ENCODE measurements around the gene HSPA4. TPM values are rescaled to one million over a fixed set of nuclear protein-coding genes. Genes with fewer than 3 reads are reported as not detected.
"Not testable (repeated sequence)": the region's sequence is repeated elsewhere in the genome, so short reads cannot be mapped to it uniquely, and the experiment has no call there.

Gene HSPA4
- total RNA-seq, 1 experiment from 2014 or later, result 187 TPM

DNA sequence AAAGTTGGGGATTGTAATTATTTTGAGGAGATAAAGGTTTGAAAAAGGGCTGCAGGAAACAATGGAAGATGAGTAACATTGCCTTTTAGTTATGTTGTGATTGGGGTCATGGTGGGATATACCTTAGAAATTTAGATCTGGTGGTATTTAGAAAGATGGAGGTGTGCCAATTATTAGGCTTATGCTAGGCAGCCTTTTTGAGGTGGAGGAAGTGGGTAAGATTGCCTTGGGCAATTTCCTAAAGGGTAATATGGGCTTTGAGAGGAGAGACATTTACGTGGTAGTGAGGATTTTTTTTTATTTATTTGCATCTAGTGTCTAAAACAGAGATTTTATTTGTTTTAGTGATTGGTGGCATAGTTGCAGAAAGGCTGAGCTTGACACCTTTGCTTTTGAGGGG, 10.5 kb downstream of the HSPA4 start:
- Histone ChIP-seq H3K36me3 (replicated peaks; ENCODE audit: control insufficient read depth, insufficient read depth, low read length) (peaks cover 8% of the 10 kb centered on the region), H3K27me3 (ENCODE audit: control insufficient read depth, insufficient read depth, low read length) (no peaks in the 10 kb centered on the region), H3K4me3 (ENCODE audit: insufficient read depth, low read depth, low read length) (no peak overlapping the region)
- no peak for DNase-seq

GRCh38 chr5:133063965-133064364, 12.2 kb downstream of the HSPA4 start:
- Histone ChIP-seq H3K4me3 (ENCODE audit: insufficient read depth, low read depth, low read length) (no peak overlapping the region), H3K27me3 (ENCODE audit: control insufficient read depth, insufficient read depth, low read length) (no peaks in the 10 kb centered on the region), H3K36me3 (replicated peaks; ENCODE audit: control insufficient read depth, insufficient read depth, low read length) (peaks cover 16% of the 10 kb centered on the region)
- no peak for DNase-seq

GRCh38 chr5:133065471-133065870, 13.7 kb downstream of the HSPA4 start:
- Histone ChIP-seq H3K4me3 (ENCODE audit: insufficient read depth, low read depth, low read length) (no peak overlapping the region), H3K36me3 (replicated peaks; ENCODE audit: control insufficient read depth, insufficient read depth, low read length) (peaks cover 26% of the 10 kb centered on the region), H3K27me3 (ENCODE audit: control insufficient read depth, insufficient read depth, low read length) (no peaks in the 10 kb centered on the region)
- DNase-seq, result no peak

DNA sequence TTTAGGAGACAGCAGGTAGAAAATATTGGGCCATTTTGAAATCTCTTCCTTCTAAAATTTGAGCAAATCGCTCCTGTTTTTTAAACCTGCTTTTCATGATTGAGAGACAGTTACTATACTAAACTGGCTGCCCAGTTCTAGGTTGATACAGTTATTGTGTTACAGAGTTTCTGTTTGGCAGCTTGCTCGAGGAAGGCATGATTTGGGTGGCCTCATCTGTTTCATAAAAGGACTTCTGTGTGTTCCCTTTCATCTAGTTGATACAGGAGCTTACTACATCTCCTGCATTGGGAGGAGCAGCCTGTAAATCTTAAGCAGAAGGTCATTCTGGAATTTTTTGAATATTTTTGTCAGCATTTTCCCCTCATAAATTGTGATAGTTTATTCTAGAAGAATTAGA, 14.2 kb downstream of the HSPA4 start:
- peaks cover 27% of the 10 kb centered on the region for H3K36me3 ChIP-seq (replicated peaks; ENCODE audit: control insufficient read depth, insufficient read depth, low read length)
- no peaks in the 10 kb centered on the region for H3K27me3 ChIP-seq (ENCODE audit: control insufficient read depth, insufficient read depth, low read length)
- DNase-seq, result no peak
- H3K4me3 ChIP-seq (ENCODE audit: insufficient read depth, low read depth, low read length), result no peak overlapping the region

GRCh38 chr5:133072021-133072420, 20.2 kb downstream of the HSPA4 start:
- Histone ChIP-seq H3K36me3 (replicated peaks; ENCODE audit: control insufficient read depth, insufficient read depth, low read length) (peaks cover 33% of the 10 kb centered on the region), H3K4me3 (ENCODE audit: insufficient read depth, low read depth, low read length) (no peak overlapping the region), H3K27me3 (ENCODE audit: control insufficient read depth, insufficient read depth, low read length) (no peaks in the 10 kb centered on the region)
- no peak for DNase-seq

- Histone ChIP-seq H3K36me3 (replicated peaks; ENCODE audit: control insufficient read depth, insufficient read depth, low read length) (peaks cover 17% of the 10 kb centered on the region), H3K27me3 (ENCODE audit: control insufficient read depth, insufficient read depth, low read length) (no peaks in the 10 kb centered on the region), H3K4me3 (ENCODE audit: insufficient read depth, low read depth, low read length) (no peak overlapping the region)
- DNase-seq, result no peak
Observed at GRCh38 chr5:133075572-133076536, 24.0 kb downstream of the HSPA4 start.

GRCh38 chr5:133079048-133079447, 27.2 kb downstream of the HSPA4 start:
- no peak for DNase-seq
- H3K36me3 ChIP-seq (replicated peaks; ENCODE audit: control insufficient read depth, insufficient read depth, low read length), result peaks cover 6% of the 10 kb centered on the region
- no peaks in the 10 kb centered on the region for H3K27me3 ChIP-seq (ENCODE audit: control insufficient read depth, insufficient read depth, low read length)

DNA sequence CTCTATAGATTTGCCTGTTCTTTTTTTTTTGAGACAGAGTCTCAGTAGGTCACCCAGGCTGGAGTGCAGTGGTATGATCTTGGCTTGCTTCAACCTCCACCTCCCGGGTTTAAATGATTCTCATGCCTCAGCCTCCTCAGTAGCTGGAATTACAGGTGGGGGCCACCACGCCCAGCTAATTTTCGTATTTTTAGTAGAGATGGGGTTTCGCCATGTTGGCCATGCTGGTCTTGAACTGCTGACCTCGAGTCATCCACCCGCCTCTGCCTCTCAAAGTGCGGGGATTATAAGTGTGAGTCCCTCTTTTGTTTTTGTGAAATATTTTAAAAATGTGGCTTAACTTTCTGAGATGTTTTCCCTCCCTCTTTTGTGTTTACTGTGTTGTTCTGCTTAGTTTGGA, 29.2 kb downstream of the HSPA4 start:
- no peak for DNase-seq
- Histone ChIP-seq H3K27me3 (ENCODE audit: control insufficient read depth, insufficient read depth, low read length) (no peaks in the 10 kb centered on the region), H3K36me3 (replicated peaks; ENCODE audit: control insufficient read depth, insufficient read depth, low read length) (peaks cover 6% of the 10 kb centered on the region), H3K4me3 (ENCODE audit: insufficient read depth, low read depth, low read length) (no peak overlapping the region)

More at GRCh38 chr5:133079048-133079447, 27.2 kb downstream of the HSPA4 start:
- no peak overlapping the region for H3K4me3 ChIP-seq (ENCODE audit: insufficient read depth, low read depth, low read length)

- Histone ChIP-seq H3K4me3 (ENCODE audit: insufficient read depth, low read depth, low read length) (no peak overlapping the region), H3K27me3 (ENCODE audit: control insufficient read depth, insufficient read depth, low read length) (no peaks in the 10 kb centered on the region), H3K36me3 (replicated peaks; ENCODE audit: control insufficient read depth, insufficient read depth, low read length) (peaks cover 6% of the 10 kb centered on the region)
- DNase-seq, result no peak
Observed at GRCh38 chr5:133081703-133082102, 29.9 kb downstream of the HSPA4 start.

GRCh38 chr5:133082128-133082527, 30.3 kb downstream of the HSPA4 start:
- DNase-seq, result no peak
- Histone ChIP-seq H3K27me3 (ENCODE audit: control insufficient read depth, insufficient read depth, low read length) (no peaks in the 10 kb centered on the region), H3K36me3 (replicated peaks; ENCODE audit: control insufficient read depth, insufficient read depth, low read length) (peaks cover 6% of the 10 kb centered on the region), H3K4me3 (ENCODE audit: insufficient read depth, low read depth, low read length) (no peak overlapping the region)

GRCh38 chr5:133083901-133084300, 32.1 kb downstream of the HSPA4 start:
- Histone ChIP-seq H3K36me3 (replicated peaks; ENCODE audit: control insufficient read depth, insufficient read depth, low read length) (peaks cover 10% of the 10 kb centered on the region), H3K4me3 (ENCODE audit: insufficient read depth, low read depth, low read length) (no peak overlapping the region), H3K27me3 (ENCODE audit: control insufficient read depth, insufficient read depth, low read length) (no peaks in the 10 kb centered on the region)
- no peak for DNase-seq

DNA sequence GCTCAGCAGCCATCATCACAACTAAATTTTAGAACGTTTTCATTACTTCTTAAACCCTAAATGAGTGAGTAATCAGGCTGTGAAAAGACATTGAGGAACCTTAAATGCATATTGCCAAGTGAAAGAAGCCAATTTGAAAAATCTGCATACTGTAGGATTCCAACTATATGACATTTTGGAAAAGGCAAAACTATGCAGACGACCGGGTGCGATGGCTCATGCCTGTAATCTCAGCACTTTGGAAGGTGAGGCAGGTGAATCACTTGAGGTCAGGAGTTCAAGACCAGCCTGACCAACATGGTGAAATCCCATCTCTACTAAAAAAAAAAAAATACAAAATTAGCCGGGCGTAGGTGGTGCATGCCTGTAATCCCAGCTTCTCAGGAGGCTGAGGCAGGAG, 33.4 kb downstream of the HSPA4 start:
- H3K27me3 ChIP-seq (ENCODE audit: control insufficient read depth, insufficient read depth, low read length); H3K4me3 ChIP-seq (ENCODE audit: insufficient read depth, low read depth, low read length); DNase-seq: not testable (repeated sequence)
- peaks cover 18% of the 10 kb centered on the region for H3K36me3 ChIP-seq (replicated peaks; ENCODE audit: control insufficient read depth, insufficient read depth, low read length)

DNA sequence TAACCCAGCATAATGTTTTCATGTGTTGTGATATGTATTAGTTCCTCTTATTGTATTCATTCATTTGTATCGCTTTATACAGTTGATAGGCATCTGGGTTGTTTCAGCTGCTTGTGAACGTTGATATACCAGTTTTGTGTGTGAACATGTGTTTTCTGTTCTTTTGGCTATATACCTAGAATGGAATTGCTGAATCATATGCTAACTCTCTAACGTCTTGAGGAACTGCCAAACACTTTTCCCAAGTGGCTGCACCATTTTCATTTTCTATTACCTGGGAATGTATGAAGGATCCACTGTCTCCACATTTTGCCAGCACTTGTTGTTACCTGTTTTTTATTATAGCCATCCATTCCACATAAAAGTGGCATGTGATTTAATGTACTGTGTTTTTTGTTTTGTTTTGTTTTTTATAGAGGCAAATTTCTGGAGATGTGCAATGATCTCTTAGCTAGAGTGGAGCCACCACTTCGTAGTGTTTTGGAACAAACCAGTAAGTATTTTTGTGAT, 34.6 kb downstream of the HSPA4 start:
- no peak for DNase-seq
- Histone ChIP-seq H3K36me3 (replicated peaks; ENCODE audit: control insufficient read depth, insufficient read depth, low read length) (peaks cover 24% of the 10 kb centered on the region), H3K27me3 (ENCODE audit: control insufficient read depth, insufficient read depth, low read length) (no peaks in the 10 kb centered on the region), H3K4me3 (ENCODE audit: insufficient read depth, low read depth, low read length) (no peak overlapping the region)

DNA sequence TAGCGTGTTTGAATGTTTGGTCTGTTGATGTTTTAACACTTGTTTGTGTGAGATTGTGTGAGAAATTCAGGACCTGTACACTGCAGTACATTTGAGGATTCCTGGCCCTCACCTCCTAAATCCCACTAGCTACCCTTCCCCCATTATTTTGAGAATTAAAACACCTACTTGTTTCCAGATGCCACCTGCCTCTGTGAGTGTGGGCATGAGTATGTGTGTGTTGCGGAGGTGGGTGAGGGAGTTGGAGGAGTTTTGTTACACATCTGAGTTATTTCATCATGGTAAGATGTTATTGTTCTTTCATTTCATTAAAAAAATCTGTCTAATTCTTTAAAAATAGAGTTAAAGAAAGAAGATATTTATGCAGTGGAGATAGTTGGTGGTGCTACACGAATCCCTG, 36.3 kb downstream of the HSPA4 start:
- DNase-seq, result no peak
- no peak overlapping the region for H3K4me3 ChIP-seq (ENCODE audit: insufficient read depth, low read depth, low read length)
- no peaks in the 10 kb centered on the region for H3K27me3 ChIP-seq (ENCODE audit: control insufficient read depth, insufficient read depth, low read length)
- H3K36me3 ChIP-seq (replicated peaks; ENCODE audit: control insufficient read depth, insufficient read depth, low read length), result peaks cover 27% of the 10 kb centered on the region

DNA sequence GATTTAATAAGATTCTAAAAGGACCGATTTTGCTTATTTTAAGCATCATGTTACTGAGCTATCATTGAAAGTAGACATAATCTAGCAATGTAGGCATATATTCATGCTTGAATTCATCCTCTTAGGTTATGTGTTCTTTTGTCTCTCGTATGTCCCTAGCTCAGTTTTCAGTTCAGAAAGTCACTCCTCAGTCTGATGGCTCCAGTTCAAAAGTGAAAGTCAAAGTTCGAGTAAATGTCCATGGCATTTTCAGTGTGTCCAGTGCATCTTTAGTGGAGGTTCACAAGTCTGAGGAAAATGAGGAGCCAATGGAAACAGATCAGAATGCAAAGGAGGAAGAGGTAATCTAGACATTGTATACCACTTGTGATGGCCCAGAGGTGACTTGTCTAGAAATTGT, 39.2 kb downstream of the HSPA4 start:
- Histone ChIP-seq H3K36me3 (replicated peaks; ENCODE audit: control insufficient read depth, insufficient read depth, low read length) (peaks cover 28% of the 10 kb centered on the region), H3K4me3 (ENCODE audit: insufficient read depth, low read depth, low read length) (no peak overlapping the region), H3K27me3 (ENCODE audit: control insufficient read depth, insufficient read depth, low read length) (no peaks in the 10 kb centered on the region)
- DNase-seq, result no peak

Data from H7 (cell line).